MM.1S (cell line): ENCODE measurements around the gene PRKAR1B.

Experiments used
- DNase-seq: peaks from one replicate; pipeline ENCODE4 v3.0.0-alpha.2; 2015
- H2AFZ ChIP-seq: fragments of 300-600 bp; sonication (generic); 2 replicates; pipeline ENCODE4 v1.6.0; 2016; ENCODE audit warnings: antibody characterized with exemption, low read length
- H3F3A ChIP-seq: fragments of 300-600 bp; sonication (generic); 2 replicates; pipeline ENCODE4 v1.6.1; 2016; ENCODE audit warnings: mild to moderate bottlenecking, antibody characterized with exemption, low read length, moderate library complexity, mixed read lengths; ENCODE audit not compliant: insufficient read depth
- H3K27ac ChIP-seq: fragments of 300-600 bp; sonication (generic); 2 replicates; pipeline ENCODE4 v1.5.1; 2016; ENCODE audit warnings: mild to moderate bottlenecking, low read length
- H3K27me3 ChIP-seq: fragments of 300-600 bp; sonication (generic); replicated peaks from 2 replicates; pipeline ENCODE4 v1.6.0; 2016; ENCODE audit warnings: low read length; ENCODE audit not compliant: insufficient read depth
- H3K36me3 ChIP-seq: fragments of 300-600 bp; sonication (generic); replicated peaks from 2 replicates; pipeline ENCODE4 v1.6.1; 2016; ENCODE audit warnings: mild to moderate bottlenecking, low read length, mixed read lengths; ENCODE audit not compliant: insufficient read depth
- H3K4me1 ChIP-seq: fragments of 300-600 bp; sonication (generic); 2 replicates; pipeline ENCODE4 v1.6.1; 2016; ENCODE audit warnings: low read length, mixed read lengths
- H3K4me2 ChIP-seq: fragments of 300-600 bp; sonication (generic); 2 replicates; pipeline ENCODE4 v1.6.0; 2016; ENCODE audit warnings: low read depth, low read length
- H3K4me3 ChIP-seq: fragments of 300-600 bp; sonication (generic); 2 replicates; pipeline ENCODE4 v1.5.1; 2016; ENCODE audit warnings: low read length, mixed read lengths
- H3K79me2 ChIP-seq: fragments of 300-600 bp; sonication (generic); 2 replicates; pipeline ENCODE4 v1.6.1; 2016; ENCODE audit warnings: mixed run types, low read length, mixed read lengths
- H3K9ac ChIP-seq: fragments of 300-600 bp; sonication (generic); 2 replicates; pipeline ENCODE4 v1.6.1; 2016; ENCODE audit warnings: low read length, mixed read lengths
- H3K9me2 ChIP-seq: fragments of 300-600 bp; sonication (generic); replicated peaks from 2 replicates; pipeline ENCODE4 v1.6.1; 2016; ENCODE audit warnings: mild to moderate bottlenecking, low read length, mixed read lengths; ENCODE audit not compliant: insufficient read depth
- H3K9me3 ChIP-seq: fragments of 300-600 bp; sonication (generic); replicated peaks from 2 replicates; pipeline ENCODE4 v1.6.1; 2016; ENCODE audit warnings: mild to moderate bottlenecking, low read length, mixed read lengths; ENCODE audit not compliant: insufficient read depth
- H4K20me1 ChIP-seq: fragments of 300-600 bp; sonication (generic); 2 replicates; pipeline ENCODE4 v1.6.1; 2016; ENCODE audit warnings: mild to moderate bottlenecking, low read length, moderate library complexity, mixed read lengths; ENCODE audit not compliant: insufficient read depth
- CTCF ChIP-seq: fragments of 300-600 bp; sonication (generic); IDR thresholded peaks from 2 replicates; pipeline ENCODE4 v1.5.1; 2016; ENCODE audit warnings: antibody characterized with exemption, low read length, mixed read lengths
- EZH2 ChIP-seq: fragments of 300-600 bp; sonication (generic); optimal IDR thresholded peaks from 2 replicates; pipeline ENCODE3; 2017; ENCODE audit warnings: low read depth, mild to moderate bottlenecking, antibody characterized with exemption, low read length, mixed read lengths
- EZH2phosphoT487 ChIP-seq: fragments of 300-600 bp; sonication (generic); IDR thresholded peaks from 2 replicates; pipeline ENCODE4 v1.6.1; 2018; ENCODE audit warnings: antibody characterized with exemption, low read length

PRKAR1B gene

GRCh38 chr7:619368-619840 lies 107.7 kb downstream of the PRKAR1B start:
- TF ChIP-seq EZH2phosphoT487: no peak
- no peaks in the 10 kb centered on the region for H4K20me1 ChIP-seq

GRCh38 chr7:618539-619367 lies 108.3 kb downstream of the PRKAR1B start:
- Histone ChIP-seq H3K4me3 (no peak overlapping the region), H3K27me3 (no peaks in the 10 kb centered on the region), H3K27ac (no peak overlapping the region), H4K20me1 (no peaks in the 10 kb centered on the region), H3K9me3 (no peaks in the 10 kb centered on the region), H3K4me1 (no peaks in the 10 kb centered on the region), H3K79me2 (no peaks in the 10 kb centered on the region), H3F3A (no peaks in the 10 kb centered on the region), H2AFZ (no peak overlapping the region), H3K4me2 (no peak overlapping the region), H3K36me3 (no peaks in the 10 kb centered on the region), H3K9me2 (no peaks in the 10 kb centered on the region), H3K9ac (no peak overlapping the region)
- TF ChIP-seq EZH2 (no peak), EZH2phosphoT487 (no peak), CTCF (no peak)
- DNase-seq: no peak

More at GRCh38 chr7:619368-619840, 107.7 kb downstream of the PRKAR1B start:
- Histone ChIP-seq H3K4me3 (no peak overlapping the region), H3K4me1 (no peaks in the 10 kb centered on the region), H3K79me2 (no peaks in the 10 kb centered on the region), H3K9me3 (no peaks in the 10 kb centered on the region), H2AFZ (no peak overlapping the region), H3K9ac (no peak overlapping the region), H3F3A (no peaks in the 10 kb centered on the region), H3K27me3 (no peaks in the 10 kb centered on the region), H3K4me2 (no peak overlapping the region), H3K9me2 (no peaks in the 10 kb centered on the region), H3K27ac (no peak overlapping the region), H3K36me3 (no peaks in the 10 kb centered on the region)
- no peak for DNase-seq

GRCh38 chr7:617614-618538 lies 109.2 kb downstream of the PRKAR1B start:
- no peak for DNase-seq
- H3K27me3 ChIP-seq: no peaks in the 10 kb centered on the region
- H3K9me2 ChIP-seq: no peaks in the 10 kb centered on the region
- H3K4me2 ChIP-seq: no peak overlapping the region
- no peak overlapping the region for H2AFZ ChIP-seq
- no peak for TF ChIP-seq CTCF
- TF ChIP-seq EZH2: no peak
- no peak for TF ChIP-seq EZH2phosphoT487
- no peak overlapping the region for H3K4me3 ChIP-seq
- no peaks in the 10 kb centered on the region for H3K79me2 ChIP-seq
- no peaks in the 10 kb centered on the region for H3K9me3 ChIP-seq
- H3F3A ChIP-seq: no peaks in the 10 kb centered on the region
- no peaks in the 10 kb centered on the region for H3K4me1 ChIP-seq
- no peaks in the 10 kb centered on the region for H4K20me1 ChIP-seq
- H3K27ac ChIP-seq: no peak overlapping the region
- H3K9ac ChIP-seq: no peak overlapping the region
- no peaks in the 10 kb centered on the region for H3K36me3 ChIP-seq
